Cardiac septum (tissue), 1 donor: Measurements from ENCODE around the gene SLC29A3. TPM values are rescaled to one million over a fixed set of nuclear protein-coding genes. Genes with fewer than 3 reads are reported as not detected.
"Not testable (repeated sequence)": the region's sequence is repeated elsewhere in the genome, so short reads cannot be mapped to it uniquely, and the experiment has no call there.

Experiments used
- DNase-seq: peaks from one replicate; pipeline ENCODE4 v3.0.0-alpha.2; 2020; ENCODE audit warnings: low spot score
- intact Hi-C: fragments of 100-400 bp; cut with DNase I; formaldehyde crosslinking; loops from one replicate; pipeline ENCODE4 v1.14.0; 2022
- total RNA-seq: library from RNA; stranded (reverse); fragmentation: NEBNext Ultra II Directional; extraction: Animal tissue kit (Norgen Biotek cat#: 25700); gene quantifications from one replicate; pipeline ENCODE4 v1.2.1, GENCODE V29; 2021
- donor health status: DM: no; HTN: no; CAD: no.

SLC29A3 gene
- total RNA-seq, 1 donor from 2014 or later: 1.6 TPM

- intact Hi-C loops: no loop called here
- DNase-seq: no peak
Measured at GRCh38 chr10:71358277-71358676, 39.2 kb downstream of the SLC29A3 start.

- DNase-seq, intact Hi-C loops: not testable (repeated sequence)
Measured at GRCh38 chr10:71358906-71359305, 39.8 kb downstream of the SLC29A3 start.

GRCh38 chr10:71359364-71360046 is 40.4 kb downstream of the SLC29A3 start:
- intact Hi-C loops: no loop called here
- DNase-seq: no peak

- intact Hi-C loops: no loop called here
- no peak for DNase-seq
Measured at GRCh38 chr10:71360735-71361134, 41.7 kb downstream of the SLC29A3 start.

GRCh38 chr10:71361581-71361980 is 42.5 kb downstream of the SLC29A3 start:
- DNase-seq: no peak

GRCh38 chr10:71362141-71362540 is 43.1 kb downstream of the SLC29A3 start:
- intact Hi-C loops: no loop called here
- no peak for DNase-seq

More at GRCh38 chr10:71361581-71361980, 42.5 kb downstream of the SLC29A3 start:
- intact Hi-C loops: no loop called here

- DNase-seq: no peak
- intact Hi-C loops: no loop called here
Measured at GRCh38 chr10:71363936-71364335, 44.9 kb downstream of the SLC29A3 start.

- intact Hi-C loops: no loop called here
- no peak for DNase-seq
Measured at GRCh38 chr10:71365366-71365765, 46.3 kb downstream of the SLC29A3 start.

- DNase-seq: no peak
- intact Hi-C loops: no loop called here
Measured at GRCh38 chr10:71366690-71367089, 47.6 kb downstream of the SLC29A3 start.

- no peak for DNase-seq
- intact Hi-C loops: no loop called here
Measured at GRCh38 chr10:71367271-71367670, 48.2 kb downstream of the SLC29A3 start.

- DNase-seq: no peak
- intact Hi-C loops: no loop called here
Measured at GRCh38 chr10:71368176-71368575, 49.1 kb downstream of the SLC29A3 start.

GRCh38 chr10:71368643-71369042 is 49.6 kb downstream of the SLC29A3 start:
- DNase-seq: no peak
- intact Hi-C loops: no loop called here

- intact Hi-C loops: no loop called here
- no peak for DNase-seq
Measured at GRCh38 chr10:71369602-71370001, 50.5 kb downstream of the SLC29A3 start.

- no peak for DNase-seq
- intact Hi-C loops: no loop called here
Measured at GRCh38 chr10:71370031-71370430, 51.0 kb downstream of the SLC29A3 start.

- DNase-seq: no peak
- intact Hi-C loops: no loop called here
Measured at GRCh38 chr10:71371750-71372166, 52.7 kb downstream of the SLC29A3 start.

- no peak for DNase-seq
- intact Hi-C loops: no loop called here
Measured at GRCh38 chr10:71372882-71373495, 53.9 kb downstream of the SLC29A3 start.

GRCh38 chr10:71374481-71375233 is 55.6 kb downstream of the SLC29A3 start:
- intact Hi-C loops: no loop called here
- DNase-seq: no peak

GRCh38 chr10:71375952-71376351 is 56.9 kb downstream of the SLC29A3 start:
- intact Hi-C loops: loop anchor here (2.0 kb wide), 1 partner anchor 57 kb away; the partner anchor contains the start of gene SLC29A3
- no peak for DNase-seq

- no peak for DNase-seq
- intact Hi-C loops: no loop called here
Measured at GRCh38 chr10:71378336-71379117, 59.5 kb downstream of the SLC29A3 start.
